HG02885 (cell line): ENCODE measurements around the gene ZC3HAV1L.
A peak's percentile ranks its signal among the peaks of the same experiment; 100 is the strongest.
"Not testable (repeated sequence)": the region's sequence is repeated elsewhere in the genome, so short reads cannot be mapped to it uniquely, and the experiment has no call there.

Source experiments
- ATAC-seq: cut with Tn5 transposase; IDR thresholded peaks from one replicate; pipeline ENCODE4 v1.9.1; 2021; ENCODE audit warnings: mild to moderate bottlenecking; ENCODE audit not compliant: unreplicated experiment, poor library complexity

Gene ZC3HAV1L, protein sequence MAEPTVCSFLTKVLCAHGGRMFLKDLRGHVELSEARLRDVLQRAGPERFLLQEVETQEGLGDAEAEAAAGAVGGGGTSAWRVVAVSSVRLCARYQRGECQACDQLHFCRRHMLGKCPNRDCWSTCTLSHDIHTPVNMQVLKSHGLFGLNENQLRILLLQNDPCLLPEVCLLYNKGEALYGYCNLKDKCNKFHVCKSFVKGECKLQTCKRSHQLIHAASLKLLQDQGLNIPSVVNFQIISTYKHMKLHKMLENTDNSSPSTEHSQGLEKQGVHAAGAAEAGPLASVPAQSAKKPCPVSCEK

DNA sequence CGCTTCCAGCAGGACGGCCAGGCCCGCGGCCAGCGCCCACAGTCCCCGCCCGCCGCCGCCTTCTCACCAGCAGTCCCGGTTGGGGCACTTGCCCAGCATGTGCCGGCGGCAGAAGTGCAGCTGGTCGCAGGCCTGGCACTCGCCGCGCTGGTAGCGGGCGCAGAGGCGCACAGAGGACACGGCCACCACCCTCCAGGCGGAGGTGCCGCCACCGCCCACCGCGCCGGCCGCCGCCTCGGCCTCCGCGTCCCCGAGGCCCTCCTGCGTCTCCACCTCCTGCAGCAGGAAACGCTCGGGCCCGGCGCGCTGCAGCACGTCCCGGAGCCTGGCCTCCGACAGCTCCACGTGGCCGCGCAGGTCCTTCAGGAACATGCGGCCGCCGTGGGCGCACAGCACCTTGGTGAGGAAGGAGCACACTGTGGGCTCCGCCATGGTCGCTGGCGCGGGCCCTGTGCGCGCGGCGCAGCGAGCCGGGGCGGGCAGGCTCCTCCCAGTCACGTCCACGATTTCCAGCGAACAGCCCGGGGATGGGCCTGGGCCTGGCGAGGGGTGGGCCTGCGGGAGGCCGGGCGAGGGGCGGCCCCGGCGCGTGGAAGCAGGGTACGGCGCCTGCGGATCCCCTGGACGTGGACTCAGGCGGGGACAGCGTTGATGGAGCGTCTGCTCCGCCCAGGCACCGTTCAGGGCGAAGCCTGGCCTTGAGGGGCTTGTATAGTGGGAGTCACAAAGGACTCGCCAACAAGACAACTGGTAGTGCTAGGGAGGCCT lies at the start of gene ZC3HAV1L:
TSS of gene ZC3HAV1L (minus strand) at position 457 of the 768 bp plus-strand sequence. CDS start at position 432, 25 bp downstream.
- ATAC-seq = peak; percentile 85

GRCh38 chr7:139084709-139085108 lies 48.9 kb upstream of the ZC3HAV1L start:
- no peak for ATAC-seq

DNA sequence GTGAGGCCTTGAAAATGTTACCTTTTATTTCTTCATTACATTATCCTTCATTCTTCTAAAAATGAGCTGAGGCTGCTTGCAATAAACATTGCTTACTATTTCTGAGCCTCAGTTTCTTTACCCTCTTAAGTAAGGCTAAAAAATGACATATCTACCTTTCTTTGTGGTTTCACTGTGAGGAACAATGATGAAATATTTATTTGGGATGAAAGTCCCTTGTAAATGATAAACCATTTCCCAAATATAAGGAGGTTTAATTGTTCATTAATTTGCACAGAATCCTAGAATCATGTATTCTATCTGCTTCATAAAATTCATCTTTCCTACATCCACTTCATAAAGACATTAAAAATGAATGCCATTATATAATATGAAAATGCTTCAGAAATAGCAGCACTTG lies 45.7 kb upstream of the ZC3HAV1L start:
- no peak for ATAC-seq

- no peak for ATAC-seq
These were observed 45.1 kb upstream of the ZC3HAV1L start for GRCh38 chr7:139080905-139081304.

GRCh38 chr7:139079861-139080260 lies 44.0 kb upstream of the ZC3HAV1L start:
- ATAC-seq = no peak

GRCh38 chr7:139078911-139079310 lies 43.1 kb upstream of the ZC3HAV1L start:
- ATAC-seq = no peak

DNA sequence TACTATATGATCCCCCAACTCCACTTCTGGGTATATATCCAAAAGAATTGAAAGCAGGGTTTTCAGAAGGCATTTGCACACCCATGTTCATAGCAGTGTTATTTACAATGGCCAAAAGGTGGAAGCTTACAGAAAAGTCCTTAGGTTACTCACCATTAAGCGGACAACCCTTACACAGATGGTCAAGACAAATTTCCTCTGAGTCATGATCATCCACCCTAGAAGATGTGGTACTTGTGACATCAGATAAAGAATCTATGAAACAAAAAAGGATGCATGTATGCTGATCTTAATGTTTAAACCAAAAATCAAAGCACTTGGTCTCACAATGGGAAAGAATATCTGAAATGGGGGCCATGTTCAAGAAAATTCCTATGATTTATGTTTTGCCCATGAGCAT lies 42.6 kb upstream of the ZC3HAV1L start:
- ATAC-seq = no peak

GRCh38 chr7:139077706-139078105 lies 41.9 kb upstream of the ZC3HAV1L start:
- ATAC-seq = not testable (repeated sequence)

DNA sequence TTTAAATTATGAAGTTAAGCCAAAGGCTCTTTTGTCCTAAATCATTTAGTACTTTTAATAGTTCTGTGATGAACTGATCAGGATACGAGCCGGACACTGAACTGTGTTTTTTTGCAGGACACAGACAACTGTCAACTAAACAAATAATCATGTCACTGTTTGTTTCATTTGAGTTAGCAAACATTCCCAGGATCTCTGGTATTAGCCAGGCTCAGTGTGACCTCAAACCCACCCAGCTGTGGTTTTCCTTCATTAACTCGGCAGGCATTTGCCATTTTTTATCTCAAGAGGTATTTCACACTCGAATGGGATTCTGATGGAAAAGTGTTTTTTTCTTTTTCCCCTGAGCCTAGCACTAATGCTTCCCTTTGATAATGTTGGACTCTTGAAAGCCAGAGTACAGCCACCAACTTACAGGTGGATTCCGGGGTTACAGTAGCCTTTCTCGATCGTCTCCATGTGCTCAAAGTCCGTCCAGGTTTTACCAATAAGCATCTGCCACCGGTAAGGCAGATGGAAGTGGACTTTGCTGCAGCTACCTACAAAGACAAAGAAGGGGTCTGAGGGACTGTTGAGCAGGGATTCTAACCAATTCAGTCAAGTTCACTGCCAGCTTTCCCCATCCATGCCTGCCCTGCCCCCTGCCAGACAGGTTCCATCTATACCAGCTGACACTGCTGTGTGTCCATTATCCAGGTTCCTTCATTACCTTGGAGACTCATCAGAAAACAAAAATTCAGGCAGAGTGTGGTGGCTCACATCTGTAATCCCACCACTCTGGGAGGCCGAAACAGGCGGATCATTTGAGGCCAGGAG lies 40.2 kb upstream of the ZC3HAV1L start:
- no peak for ATAC-seq

DNA sequence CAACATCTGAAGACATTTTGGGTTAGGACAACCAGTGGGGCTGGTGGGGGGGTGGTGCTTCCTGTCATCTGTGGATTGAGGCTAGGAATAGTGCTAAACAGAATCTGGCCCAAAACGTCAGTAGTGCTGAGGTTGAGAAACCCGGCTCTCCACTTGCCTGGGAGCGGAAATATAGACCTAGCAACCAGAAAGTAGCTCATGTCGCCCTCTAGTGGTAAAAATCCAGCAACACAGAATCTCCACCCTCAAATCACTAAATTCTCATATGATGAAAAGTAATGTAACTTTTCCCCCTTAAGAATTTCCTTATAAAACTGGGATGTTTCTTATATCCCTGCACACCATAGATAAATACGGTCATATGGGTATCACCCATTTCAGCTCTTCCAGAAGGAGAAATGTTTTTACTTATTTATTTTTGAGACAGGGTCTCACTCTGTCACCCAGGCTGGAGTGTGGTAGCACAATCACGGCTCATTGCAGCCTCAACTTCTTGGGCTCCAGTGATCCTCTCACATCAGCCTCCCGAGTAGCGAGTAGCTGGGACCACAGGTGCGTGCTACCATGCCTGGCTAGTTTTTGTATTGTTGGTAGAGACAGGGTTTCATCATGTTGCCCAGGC lies 39.3 kb upstream of the ZC3HAV1L start:
- ATAC-seq = peak; percentile 89

GRCh38 chr7:139072796-139073195 lies 37.0 kb upstream of the ZC3HAV1L start:
- no peak for ATAC-seq

GRCh38 chr7:139071680-139072079 lies 35.8 kb upstream of the ZC3HAV1L start:
- no peak for ATAC-seq

DNA sequence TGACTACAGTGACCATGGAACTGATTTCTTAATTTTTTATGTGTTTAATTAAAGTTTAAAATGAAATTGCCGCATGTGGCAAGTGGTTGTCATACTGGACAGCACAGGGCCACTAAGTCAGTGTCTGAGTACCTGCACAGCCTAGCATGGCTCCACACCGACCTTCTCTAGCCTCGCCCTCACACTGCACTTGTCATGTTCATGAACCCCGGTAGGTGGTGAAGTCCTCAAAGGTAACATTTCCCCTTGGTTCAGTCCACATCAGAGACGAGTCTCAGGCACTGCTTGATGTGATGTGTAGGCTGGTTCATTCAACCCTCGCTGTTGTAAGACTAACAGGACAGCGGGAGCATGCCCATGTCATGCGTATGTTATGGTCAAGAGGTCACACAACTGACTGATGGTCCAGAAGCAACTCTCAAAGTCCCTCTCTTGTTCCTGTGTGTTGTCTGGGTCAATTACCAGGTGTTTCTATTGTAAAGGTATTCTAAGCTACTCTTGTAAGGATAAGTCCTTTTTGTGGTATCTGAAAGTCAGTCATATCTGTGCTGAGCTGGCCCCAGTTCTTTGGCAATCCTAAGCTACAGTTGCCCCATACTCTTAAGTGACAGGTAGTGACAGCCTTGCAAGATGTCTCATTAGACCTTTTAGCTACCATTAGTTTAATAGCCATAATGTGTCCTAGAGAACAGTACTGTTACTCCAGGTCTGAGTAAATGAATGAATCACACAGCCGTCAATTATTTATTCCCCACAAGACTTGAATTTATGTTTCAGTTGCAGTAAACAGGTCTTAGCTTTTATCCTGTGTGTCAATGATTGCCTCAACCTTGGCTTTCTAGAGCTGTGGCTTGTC lies 32.9 kb upstream of the ZC3HAV1L start:
- ATAC-seq = no peak

GRCh38 chr7:139066315-139066714 lies 30.5 kb upstream of the ZC3HAV1L start:
- ATAC-seq = no peak

DNA sequence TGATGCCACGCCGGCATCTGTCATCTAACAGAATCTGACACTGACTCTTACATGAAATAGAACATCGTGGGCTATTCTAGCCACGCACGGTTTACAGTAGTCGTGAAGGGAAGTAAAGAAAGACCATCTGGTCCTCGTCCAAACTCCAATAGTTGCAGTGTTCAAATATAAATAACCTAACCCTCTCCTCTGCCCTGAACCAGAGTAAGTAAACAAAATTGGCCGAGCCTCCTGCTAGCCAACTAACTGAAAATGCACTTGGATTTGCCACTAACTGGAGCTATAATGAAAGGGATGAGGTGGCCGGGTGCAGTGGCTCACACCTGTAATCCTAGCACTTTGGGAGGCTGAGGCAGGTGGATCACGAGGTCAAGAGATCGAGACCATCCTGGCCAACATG lies 29.5 kb upstream of the ZC3HAV1L start:
- no peak for ATAC-seq

DNA sequence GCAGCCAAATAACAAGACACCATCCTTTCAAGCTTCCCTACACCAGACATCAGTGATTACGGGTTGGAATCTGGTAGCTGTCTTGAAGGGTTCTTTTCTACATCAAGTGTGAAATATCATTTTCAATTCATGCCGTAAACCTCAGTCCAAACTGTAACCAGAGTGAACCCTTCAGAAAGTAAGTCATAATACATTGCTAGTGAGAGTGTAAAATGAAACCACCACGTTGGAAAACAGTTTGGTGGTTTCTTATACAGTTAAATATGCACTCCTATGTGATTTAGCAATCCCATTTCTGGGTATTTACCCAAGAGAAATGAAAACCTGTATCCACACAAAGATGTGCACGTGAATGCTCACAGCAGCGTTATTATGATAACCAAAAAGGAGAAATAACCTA lies 25.6 kb upstream of the ZC3HAV1L start:
- ATAC-seq = no peak

GRCh38 chr7:139060695-139061237 lies 24.9 kb upstream of the ZC3HAV1L start:
- no peak for ATAC-seq

- no peak for ATAC-seq
These were observed 24.1 kb upstream of the ZC3HAV1L start for GRCh38 chr7:139059905-139060304.

DNA sequence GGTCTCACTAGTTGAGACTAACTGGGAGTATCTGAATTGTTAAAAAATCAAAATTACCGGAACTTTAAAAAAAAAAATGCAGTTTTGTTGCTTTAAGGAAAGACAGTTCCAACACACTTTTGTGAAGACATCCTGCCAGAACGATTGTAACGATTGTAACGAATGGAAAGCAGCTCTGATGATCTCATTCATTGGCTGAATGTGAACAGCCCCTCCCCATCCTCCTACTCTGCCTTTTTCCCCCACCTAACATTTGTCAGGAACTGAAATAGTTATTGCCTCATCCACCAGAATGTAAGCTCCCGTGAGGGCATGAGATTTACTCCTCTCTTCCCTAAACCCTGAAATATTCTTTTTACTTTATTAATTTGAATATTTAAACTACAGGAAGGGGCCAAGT lies 23.1 kb upstream of the ZC3HAV1L start:
- ATAC-seq = no peak
